ENCODE results near the gene PRKN. TPM values are rescaled to one million over a fixed set of nuclear protein-coding genes. Genes with fewer than 3 reads are reported as not detected.

PRKN gene
- total RNA-seq, 2 donors from 2014 or later, result 3.3 to 4.8 TPM

GRCh38 chr6:161440299-161440698 is 1287.3 kb downstream of the PRKN start:
- Mint-ChIP-seq H3K36me3 (ENCODE audit: low read depth) (no peaks in the 10 kb centered on the region), H3K9me3 (no peaks in the 10 kb centered on the region), H3K27me3 (ENCODE audit: insufficient read depth) (peaks cover 29% of the 10 kb centered on the region), H3K4me1 (peaks cover 21% of the 10 kb centered on the region), H3K27ac (no peak overlapping the region), H3K4me3 (no peak overlapping the region)
- TF ChIP-seq CTCF (conservative IDR thresholded peaks at IDR 0.05), result peak; percentile 48
- H3K9me3 ChIP-seq (ENCODE audit: control insufficient read depth, low read length), result no peaks in the 10 kb centered on the region
- no peaks in the 10 kb centered on the region for H3K36me3 ChIP-seq (ENCODE audit: control insufficient read depth, insufficient read depth, low read length)
- no peaks in the 10 kb centered on the region for H3K27me3 ChIP-seq (ENCODE audit: control insufficient read depth, insufficient read depth, low read length, poor library complexity, severe bottlenecking)
- 78% methylated on average over 4 of the region's 4 CpGs; no CpG with 5 or more reads in 1 of the 2 experiments for whole genome bisulfite sequencing, 2 experiments (ENCODE audit: insufficient coverage in 1 of 2, insufficient read length in 1 of 2)
- no peak overlapping the region for H3K4me3 ChIP-seq (ENCODE audit: low read length)
- no peak overlapping the region for H3K9ac ChIP-seq (ENCODE audit: extremely low read depth, low read length, poor library complexity, severe bottlenecking)
- no peaks in the 10 kb centered on the region for H3K4me1 ChIP-seq (ENCODE audit: control insufficient read depth, insufficient read depth, low read length)
- DNase-seq, result peak; percentile 62
- no peak overlapping the region for H3K27ac ChIP-seq (ENCODE audit: low read depth, low read length)

- Histone ChIP-seq H3K9me3 (ENCODE audit: control insufficient read depth, low read length) (no peaks in the 10 kb centered on the region), H3K27ac (ENCODE audit: low read depth, low read length) (no peak overlapping the region), H3K27me3 (ENCODE audit: control insufficient read depth, insufficient read depth, low read length, poor library complexity, severe bottlenecking) (no peaks in the 10 kb centered on the region), H3K4me3 (ENCODE audit: low read length) (no peak overlapping the region), H3K36me3 (ENCODE audit: control insufficient read depth, insufficient read depth, low read length) (no peaks in the 10 kb centered on the region), H3K9ac (ENCODE audit: extremely low read depth, low read length, poor library complexity, severe bottlenecking) (no peak overlapping the region), H3K4me1 (ENCODE audit: control insufficient read depth, insufficient read depth, low read length) (no peaks in the 10 kb centered on the region)
- 83 to 85% methylated on average over 5 to 12 of the region's 12 CpGs for WGBS, 2 experiments (ENCODE audit: insufficient coverage in 1 of 2, insufficient read length in 1 of 2)
- H3K27me3 Mint-ChIP-seq (ENCODE audit: insufficient read depth), result peaks cover 27% of the 10 kb centered on the region
- peaks cover 19% of the 10 kb centered on the region for H3K4me1 Mint-ChIP-seq
- H3K36me3 Mint-ChIP-seq (ENCODE audit: low read depth), result no peaks in the 10 kb centered on the region
- H3K9me3 Mint-ChIP-seq, result no peaks in the 10 kb centered on the region
- H3K4me3 Mint-ChIP-seq, result no peak overlapping the region
- H3K27ac Mint-ChIP-seq, result no peak overlapping the region
- DNase-seq, result no peak
- no peak for TF ChIP-seq CTCF (conservative IDR thresholded peaks at IDR 0.05)
Measured at GRCh38 chr6:161439093-161439492, 1288.5 kb downstream of the PRKN start.

GRCh38 chr6:161438430-161439030 is 1289.0 kb downstream of the PRKN start:
- Histone ChIP-seq H3K9ac (ENCODE audit: extremely low read depth, low read length, poor library complexity, severe bottlenecking) (no peak overlapping the region), H3K27me3 (ENCODE audit: control insufficient read depth, insufficient read depth, low read length, poor library complexity, severe bottlenecking) (no peaks in the 10 kb centered on the region), H3K27ac (ENCODE audit: low read depth, low read length) (no peak overlapping the region), H3K4me3 (ENCODE audit: low read length) (no peak overlapping the region), H3K36me3 (ENCODE audit: control insufficient read depth, insufficient read depth, low read length) (no peaks in the 10 kb centered on the region), H3K9me3 (ENCODE audit: control insufficient read depth, low read length) (no peaks in the 10 kb centered on the region), H3K4me1 (ENCODE audit: control insufficient read depth, insufficient read depth, low read length) (no peaks in the 10 kb centered on the region)
- Mint-ChIP-seq H3K36me3 (ENCODE audit: low read depth) (no peaks in the 10 kb centered on the region), H3K9me3 (no peaks in the 10 kb centered on the region), H3K27ac (no peak overlapping the region), H3K4me3 (no peak overlapping the region), H3K4me1 (peaks cover 15% of the 10 kb centered on the region), H3K27me3 (ENCODE audit: insufficient read depth) (peaks cover 29% of the 10 kb centered on the region)
- no peak for TF ChIP-seq CTCF (conservative IDR thresholded peaks at IDR 0.05)
- DNase-seq, result no peak
- 92 to 98% methylated on average over 9 to 12 of the region's 12 CpGs for WGBS, 2 experiments (ENCODE audit: insufficient coverage in 1 of 2, insufficient read length in 1 of 2)

All from endodermal cell (in vitro differentiated cells).